Measurements from ENCODE around the gene GLIS1.

- TF ChIP-seq, protein P1, sequence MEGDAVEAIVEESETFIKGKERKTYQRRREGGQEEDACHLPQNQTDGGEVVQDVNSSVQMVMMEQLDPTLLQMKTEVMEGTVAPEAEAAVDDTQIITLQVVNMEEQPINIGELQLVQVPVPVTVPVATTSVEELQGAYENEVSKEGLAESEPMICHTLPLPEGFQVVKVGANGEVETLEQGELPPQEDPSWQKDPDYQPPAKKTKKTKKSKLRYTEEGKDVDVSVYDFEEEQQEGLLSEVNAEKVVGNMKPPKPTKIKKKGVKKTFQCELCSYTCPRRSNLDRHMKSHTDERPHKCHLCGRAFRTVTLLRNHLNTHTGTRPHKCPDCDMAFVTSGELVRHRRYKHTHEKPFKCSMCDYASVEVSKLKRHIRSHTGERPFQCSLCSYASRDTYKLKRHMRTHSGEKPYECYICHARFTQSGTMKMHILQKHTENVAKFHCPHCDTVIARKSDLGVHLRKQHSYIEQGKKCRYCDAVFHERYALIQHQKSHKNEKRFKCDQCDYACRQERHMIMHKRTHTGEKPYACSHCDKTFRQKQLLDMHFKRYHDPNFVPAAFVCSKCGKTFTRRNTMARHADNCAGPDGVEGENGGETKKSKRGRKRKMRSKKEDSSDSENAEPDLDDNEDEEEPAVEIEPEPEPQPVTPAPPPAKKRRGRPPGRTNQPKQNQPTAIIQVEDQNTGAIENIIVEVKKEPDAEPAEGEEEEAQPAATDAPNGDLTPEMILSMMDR (conservative IDR thresholded peaks at IDR 0.05; ENCODE audit: low read depth in 2 of 2) = no peak
- TF ChIP-seq POLR2AphosphoS5 (IDR thresholded peaks at IDR 0.05; ENCODE audit: low read depth) (no peak), EZH2 (IDR thresholded peaks at IDR 0.05; ENCODE audit: low read depth, unreplicated experiment) (no peak), REST (IDR thresholded peaks at IDR 0.05; ENCODE audit: unreplicated experiment) (no peak), ETS1 (IDR thresholded peaks at IDR 0.05) (no peak), EZH2phosphoT487 (IDR thresholded peaks at IDR 0.05; ENCODE audit: unreplicated experiment) (no peak), JUNB (IDR thresholded peaks at IDR 0.05; ENCODE audit: unreplicated experiment) (no peak), NANOG (IDR thresholded peaks at IDR 0.05; ENCODE audit: borderline replicate concordance) (no peak), CREB1 (CRISPR knock-in tag; IDR thresholded peaks at IDR 0.05; ENCODE audit: low read depth) (no peak), ZNF114 (CRISPR knock-in tag; IDR thresholded peaks at IDR 0.05) (no peak)
Observed at GRCh38 chr1:53672785-53673184, 66.2 kb downstream of the GLIS1 start.

Measured in GM23338 (cell line).